ENCODE data around the gene MLLT10.
A peak's percentile ranks its signal among the peaks of the same experiment; 100 is the strongest.
"Not testable (repeated sequence)": the region's sequence is repeated elsewhere in the genome, so short reads cannot be mapped to it uniquely, and the experiment has no call there.

Gene MLLT10

GRCh38 chr10:21528236-21529031 is 5.6 kb upstream of the MLLT10 start:
- Histone ChIP-seq H3K4me3 (ENCODE audit: low read length) (no peak overlapping the region), H3K4me1 (ENCODE audit: control insufficient read depth, insufficient read depth, low read length) (peaks cover 4% of the 10 kb centered on the region), H3K9ac (ENCODE audit: low read length) (no peak overlapping the region), H3K36me3 (ENCODE audit: control insufficient read depth, insufficient read depth, low read length) (no peaks in the 10 kb centered on the region), H3K9me3 (ENCODE audit: control insufficient read depth, low read length) (no peaks in the 10 kb centered on the region), H3K27me3 (ENCODE audit: control insufficient read depth, insufficient read depth, low read length) (no peaks in the 10 kb centered on the region)

DNA sequence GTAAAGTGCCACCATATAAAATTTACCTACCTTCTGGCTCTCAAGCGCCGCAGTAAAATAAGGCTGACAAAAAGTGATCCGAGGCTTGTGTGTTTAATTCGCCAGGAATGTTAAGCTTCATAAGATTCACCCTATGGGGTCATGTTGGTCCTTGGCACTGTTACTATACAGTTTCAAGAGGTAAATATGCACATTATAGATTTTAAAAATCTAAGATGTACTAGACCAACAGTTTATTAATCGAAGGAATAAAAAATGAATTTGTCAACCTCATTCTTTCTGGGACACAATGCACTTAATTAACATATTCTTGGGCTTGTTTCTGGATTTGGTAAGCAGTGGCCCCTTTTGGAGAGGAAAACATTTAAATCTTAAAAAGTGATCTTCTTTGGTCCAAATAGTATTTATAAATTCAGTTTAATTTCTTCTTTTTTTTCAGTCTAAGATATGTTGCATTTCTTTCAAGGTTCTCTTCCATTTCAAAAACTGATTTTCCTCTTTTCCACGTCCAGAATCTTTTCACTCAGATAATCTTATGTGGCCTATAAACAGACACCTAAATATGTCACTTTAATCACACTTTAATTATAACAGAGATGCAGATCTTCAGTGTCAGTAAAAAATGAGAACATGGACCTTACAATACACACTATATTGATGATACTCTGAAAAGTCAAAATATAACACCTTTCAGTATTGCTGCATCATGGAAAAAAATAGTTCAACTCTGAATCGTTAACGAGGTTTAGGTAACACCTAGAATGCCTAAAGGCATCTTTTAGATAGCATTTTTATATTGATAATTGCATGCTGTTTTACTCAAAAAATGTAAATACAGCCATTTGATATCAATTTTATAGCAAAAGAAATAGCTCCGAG is 4.8 kb upstream of the MLLT10 start:
- Histone ChIP-seq H3K27me3 (ENCODE audit: control insufficient read depth, insufficient read depth, low read length) (no peaks in the 10 kb centered on the region), H3K9ac (ENCODE audit: low read length) (no peak overlapping the region), H3K4me1 (ENCODE audit: control insufficient read depth, insufficient read depth, low read length) (peaks cover 4% of the 10 kb centered on the region), H3K36me3 (ENCODE audit: control insufficient read depth, insufficient read depth, low read length) (no peaks in the 10 kb centered on the region), H3K9me3 (ENCODE audit: control insufficient read depth, low read length) (no peaks in the 10 kb centered on the region), H3K4me3 (ENCODE audit: low read length) (no peak overlapping the region)

DNA sequence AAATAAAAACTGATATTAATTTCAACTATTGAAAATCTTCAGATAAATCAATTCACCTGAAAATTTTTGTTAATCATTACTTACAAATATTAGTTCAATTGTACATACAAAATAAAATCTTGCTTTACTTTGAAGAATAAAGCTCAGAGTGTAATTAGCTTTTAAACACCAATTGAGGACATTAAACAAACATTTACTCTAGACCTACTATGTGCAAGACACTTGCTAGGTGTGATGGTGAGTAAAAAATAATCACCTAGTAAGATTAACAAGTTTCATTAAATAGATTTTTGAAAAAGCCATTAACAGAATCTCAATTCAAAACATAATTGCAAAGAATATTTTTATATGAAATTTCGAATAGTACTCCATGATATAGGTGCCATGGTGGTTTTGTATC is 3.9 kb upstream of the MLLT10 start:
- Histone ChIP-seq H3K9ac (ENCODE audit: low read length) (no peak overlapping the region), H3K36me3 (ENCODE audit: control insufficient read depth, insufficient read depth, low read length) (no peaks in the 10 kb centered on the region), H3K27me3 (ENCODE audit: control insufficient read depth, insufficient read depth, low read length) (no peaks in the 10 kb centered on the region), H3K9me3 (ENCODE audit: control insufficient read depth, low read length) (no peaks in the 10 kb centered on the region), H3K4me1 (ENCODE audit: control insufficient read depth, insufficient read depth, low read length) (peaks cover 4% of the 10 kb centered on the region), H3K4me3 (ENCODE audit: low read length) (no peak overlapping the region)

GRCh38 chr10:21530641-21531040 is 3.4 kb upstream of the MLLT10 start:
- Histone ChIP-seq H3K27me3 (ENCODE audit: control insufficient read depth, insufficient read depth, low read length) (no peaks in the 10 kb centered on the region), H3K9ac (ENCODE audit: low read length) (no peak overlapping the region)

DNA sequence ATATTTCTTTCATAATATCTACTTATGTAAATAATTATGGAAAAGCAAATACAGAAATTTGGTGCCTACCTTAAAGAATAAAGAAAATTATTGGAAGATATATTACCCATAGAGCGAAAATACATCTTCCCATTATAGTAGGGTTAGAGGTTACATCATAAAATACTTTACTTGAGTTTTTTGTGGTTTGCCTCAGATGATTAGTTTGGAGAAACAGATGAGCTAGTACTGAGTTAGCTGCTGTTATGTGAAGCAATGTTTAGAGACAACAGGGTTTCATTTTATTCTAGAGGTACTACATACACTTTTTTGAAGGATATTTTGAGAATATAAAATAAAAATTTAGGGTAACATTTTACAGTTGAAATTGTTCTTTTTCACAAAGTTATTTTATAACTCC is 2.9 kb upstream of the MLLT10 start:
- no peaks in the 10 kb centered on the region for H3K4me1 ChIP-seq (ENCODE audit: control insufficient read depth, insufficient read depth, low read length)
- H3K4me3 ChIP-seq (ENCODE audit: low read length), result no peak overlapping the region
- H3K9me3 ChIP-seq (ENCODE audit: control insufficient read depth, low read length), result no peaks in the 10 kb centered on the region
- no peak overlapping the region for H3K9ac ChIP-seq (ENCODE audit: low read length)
- H3K27me3 ChIP-seq (ENCODE audit: control insufficient read depth, insufficient read depth, low read length), result no peaks in the 10 kb centered on the region
- H3K36me3 ChIP-seq (ENCODE audit: control insufficient read depth, insufficient read depth, low read length), result no peaks in the 10 kb centered on the region

More at GRCh38 chr10:21530641-21531040, 3.4 kb upstream of the MLLT10 start:
- Histone ChIP-seq H3K36me3 (ENCODE audit: control insufficient read depth, insufficient read depth, low read length) (no peaks in the 10 kb centered on the region), H3K4me1 (ENCODE audit: control insufficient read depth, insufficient read depth, low read length) (no peaks in the 10 kb centered on the region), H3K4me3 (ENCODE audit: low read length) (no peak overlapping the region), H3K9me3 (ENCODE audit: control insufficient read depth, low read length) (no peaks in the 10 kb centered on the region)

GRCh38 chr10:21532694-21533466 is 1.2 kb upstream of the MLLT10 start:
- no peaks in the 10 kb centered on the region for H3K9me3 ChIP-seq (ENCODE audit: control insufficient read depth, low read length)
- H3K36me3 ChIP-seq (ENCODE audit: control insufficient read depth, insufficient read depth, low read length), result no peaks in the 10 kb centered on the region
- H3K9ac ChIP-seq (ENCODE audit: low read length), result peak overlapping the region; percentile 82
- H3K4me1 ChIP-seq (ENCODE audit: control insufficient read depth, insufficient read depth, low read length), result no peaks in the 10 kb centered on the region
- peak overlapping the region; percentile 74 for H3K4me3 ChIP-seq (ENCODE audit: low read length)
- H3K27me3 ChIP-seq (ENCODE audit: control insufficient read depth, insufficient read depth, low read length), result no peaks in the 10 kb centered on the region

- H3K4me1 ChIP-seq (ENCODE audit: control insufficient read depth, insufficient read depth, low read length), result no peaks in the 10 kb centered on the region
- H3K9me3 ChIP-seq (ENCODE audit: control insufficient read depth, low read length), result no peaks in the 10 kb centered on the region
- H3K4me3 ChIP-seq (ENCODE audit: low read length), result no peak overlapping the region
- no peaks in the 10 kb centered on the region for H3K27me3 ChIP-seq (ENCODE audit: control insufficient read depth, insufficient read depth, low read length)
- H3K9ac ChIP-seq (ENCODE audit: low read length), result peak overlapping the region; percentile 50
- no peaks in the 10 kb centered on the region for H3K36me3 ChIP-seq (ENCODE audit: control insufficient read depth, insufficient read depth, low read length)
Observed at GRCh38 chr10:21534280-21534586, 201 bp downstream of the MLLT10 start.

DNA sequence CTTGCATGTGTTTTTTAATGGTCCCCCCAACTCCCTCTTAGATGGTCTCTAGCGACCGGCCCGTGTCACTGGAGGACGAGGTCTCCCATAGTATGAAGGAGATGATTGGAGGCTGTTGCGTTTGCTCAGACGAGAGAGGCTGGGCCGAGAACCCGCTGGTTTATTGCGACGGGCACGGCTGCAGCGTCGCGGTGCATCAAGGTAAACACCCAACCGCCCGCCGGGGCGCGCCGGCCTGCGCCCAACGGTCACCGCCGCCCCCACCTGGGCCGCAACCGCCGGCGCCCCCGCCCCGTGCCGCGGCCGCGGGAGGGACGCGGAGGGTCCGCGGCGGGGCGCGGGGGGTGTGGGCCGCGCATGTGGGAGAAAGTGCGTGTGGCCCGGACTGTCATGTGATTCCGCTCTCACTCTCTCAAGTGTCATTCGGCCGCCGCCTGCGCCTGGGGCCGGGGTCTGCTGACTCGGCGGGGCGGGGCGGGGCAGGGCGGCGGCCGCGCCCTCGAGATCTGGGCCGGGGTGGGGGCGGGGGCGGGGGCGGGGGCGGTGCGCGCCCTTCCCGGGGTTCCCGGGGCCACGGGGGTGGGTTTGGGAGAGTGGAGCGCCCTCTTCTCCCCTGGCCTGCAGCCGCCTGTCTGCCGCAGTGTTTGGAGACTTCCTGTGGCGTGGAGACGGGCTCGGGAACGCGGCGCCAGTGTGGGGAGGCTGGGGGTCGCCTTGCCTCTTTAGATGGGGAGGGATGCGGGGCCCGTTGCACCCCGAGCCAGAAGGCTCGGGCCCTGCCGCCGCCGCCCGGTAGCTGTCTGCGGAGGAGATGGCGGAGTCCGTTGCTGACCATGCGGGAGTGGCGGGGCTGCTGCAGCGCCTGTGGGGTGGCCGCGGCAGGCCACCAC is 817 bp downstream of the MLLT10 start:
- Histone ChIP-seq H3K9ac (ENCODE audit: low read length) (peak overlapping the region; percentile 50), H3K9me3 (ENCODE audit: control insufficient read depth, low read length) (no peaks in the 10 kb centered on the region)

GRCh38 chr10:21535494-21535965 is 1.5 kb downstream of the MLLT10 start:
- no peaks in the 10 kb centered on the region for H3K27me3 ChIP-seq (ENCODE audit: control insufficient read depth, insufficient read depth, low read length)
- H3K9ac ChIP-seq (ENCODE audit: low read length), result no peak overlapping the region
- no peaks in the 10 kb centered on the region for H3K9me3 ChIP-seq (ENCODE audit: control insufficient read depth, low read length)
- no peaks in the 10 kb centered on the region for H3K4me1 ChIP-seq (ENCODE audit: control insufficient read depth, insufficient read depth, low read length)
- H3K36me3 ChIP-seq (ENCODE audit: control insufficient read depth, insufficient read depth, low read length), result no peaks in the 10 kb centered on the region
- H3K4me3 ChIP-seq (ENCODE audit: low read length), result no peak overlapping the region

More for the DNA sequence above, 817 bp downstream of the MLLT10 start:
- Histone ChIP-seq H3K36me3 (ENCODE audit: control insufficient read depth, insufficient read depth, low read length) (no peaks in the 10 kb centered on the region), H3K4me3 (ENCODE audit: low read length) (no peak overlapping the region), H3K27me3 (ENCODE audit: control insufficient read depth, insufficient read depth, low read length) (no peaks in the 10 kb centered on the region), H3K4me1 (ENCODE audit: control insufficient read depth, insufficient read depth, low read length) (no peaks in the 10 kb centered on the region)

- H3K9me3 ChIP-seq (ENCODE audit: control insufficient read depth, low read length); H3K4me1 ChIP-seq (ENCODE audit: control insufficient read depth, insufficient read depth, low read length); H3K36me3 ChIP-seq (ENCODE audit: control insufficient read depth, insufficient read depth, low read length); H3K27me3 ChIP-seq (ENCODE audit: control insufficient read depth, insufficient read depth, low read length); H3K9ac ChIP-seq (ENCODE audit: low read length); H3K4me3 ChIP-seq (ENCODE audit: low read length): not testable (repeated sequence)
Observed at GRCh38 chr10:21535976-21536375, 1.9 kb downstream of the MLLT10 start.

GRCh38 chr10:21536874-21537273 is 2.8 kb downstream of the MLLT10 start:
- no peaks in the 10 kb centered on the region for H3K4me1 ChIP-seq (ENCODE audit: control insufficient read depth, insufficient read depth, low read length)
- peaks cover 4% of the 10 kb centered on the region for H3K36me3 ChIP-seq (ENCODE audit: control insufficient read depth, insufficient read depth, low read length)
- no peak overlapping the region for H3K9ac ChIP-seq (ENCODE audit: low read length)
- H3K27me3 ChIP-seq (ENCODE audit: control insufficient read depth, insufficient read depth, low read length), result no peaks in the 10 kb centered on the region
- no peaks in the 10 kb centered on the region for H3K9me3 ChIP-seq (ENCODE audit: control insufficient read depth, low read length)
- H3K4me3 ChIP-seq (ENCODE audit: low read length), result no peak overlapping the region
